ENCODE data around the gene ZNF274.

Gene ZNF274

DNA sequence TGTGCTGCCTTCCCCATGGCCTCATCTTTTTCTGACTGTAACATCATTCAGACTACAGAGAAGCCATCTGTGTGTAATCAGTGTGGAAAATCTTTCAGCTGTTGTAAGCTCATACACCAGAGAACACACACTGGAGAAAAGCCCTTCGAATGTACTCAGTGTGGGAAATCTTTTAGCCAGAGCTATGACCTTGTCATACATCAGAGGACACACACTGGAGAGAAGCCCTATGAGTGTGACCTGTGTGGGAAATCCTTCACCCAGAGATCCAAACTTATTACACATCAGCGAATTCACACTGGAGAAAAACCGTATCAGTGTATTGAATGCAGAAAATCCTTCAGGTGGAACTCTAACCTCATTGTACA, 78.7 kb downstream of the ZNF274 start:
- H3K9ac ChIP-seq: no peak overlapping the region
- H3K27me3 ChIP-seq (ENCODE audit: control insufficient read depth, insufficient read depth, low read length): no peaks in the 10 kb centered on the region
- peaks cover 51% of the 10 kb centered on the region for H3K36me3 ChIP-seq (ENCODE audit: control insufficient read depth, insufficient read depth, low read length)
- no peaks in the 10 kb centered on the region for H3K4me1 ChIP-seq
- H3K9me3 ChIP-seq (ENCODE audit: control insufficient read depth, low read length): peaks cover 32% of the 10 kb centered on the region
- H2AFZ ChIP-seq: no peak overlapping the region
- H3K79me2 ChIP-seq: no peaks in the 10 kb centered on the region
- no peak overlapping the region for H3K27ac ChIP-seq
- H3K4me2 ChIP-seq (ENCODE audit: low read length): no peak overlapping the region
- no peak overlapping the region for H3K4me3 ChIP-seq (ENCODE audit: low read depth, low read length)
- TF ChIP-seq, protein P1, sequence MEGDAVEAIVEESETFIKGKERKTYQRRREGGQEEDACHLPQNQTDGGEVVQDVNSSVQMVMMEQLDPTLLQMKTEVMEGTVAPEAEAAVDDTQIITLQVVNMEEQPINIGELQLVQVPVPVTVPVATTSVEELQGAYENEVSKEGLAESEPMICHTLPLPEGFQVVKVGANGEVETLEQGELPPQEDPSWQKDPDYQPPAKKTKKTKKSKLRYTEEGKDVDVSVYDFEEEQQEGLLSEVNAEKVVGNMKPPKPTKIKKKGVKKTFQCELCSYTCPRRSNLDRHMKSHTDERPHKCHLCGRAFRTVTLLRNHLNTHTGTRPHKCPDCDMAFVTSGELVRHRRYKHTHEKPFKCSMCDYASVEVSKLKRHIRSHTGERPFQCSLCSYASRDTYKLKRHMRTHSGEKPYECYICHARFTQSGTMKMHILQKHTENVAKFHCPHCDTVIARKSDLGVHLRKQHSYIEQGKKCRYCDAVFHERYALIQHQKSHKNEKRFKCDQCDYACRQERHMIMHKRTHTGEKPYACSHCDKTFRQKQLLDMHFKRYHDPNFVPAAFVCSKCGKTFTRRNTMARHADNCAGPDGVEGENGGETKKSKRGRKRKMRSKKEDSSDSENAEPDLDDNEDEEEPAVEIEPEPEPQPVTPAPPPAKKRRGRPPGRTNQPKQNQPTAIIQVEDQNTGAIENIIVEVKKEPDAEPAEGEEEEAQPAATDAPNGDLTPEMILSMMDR (IDR thresholded peaks at IDR 0.05): no peak

DNA sequence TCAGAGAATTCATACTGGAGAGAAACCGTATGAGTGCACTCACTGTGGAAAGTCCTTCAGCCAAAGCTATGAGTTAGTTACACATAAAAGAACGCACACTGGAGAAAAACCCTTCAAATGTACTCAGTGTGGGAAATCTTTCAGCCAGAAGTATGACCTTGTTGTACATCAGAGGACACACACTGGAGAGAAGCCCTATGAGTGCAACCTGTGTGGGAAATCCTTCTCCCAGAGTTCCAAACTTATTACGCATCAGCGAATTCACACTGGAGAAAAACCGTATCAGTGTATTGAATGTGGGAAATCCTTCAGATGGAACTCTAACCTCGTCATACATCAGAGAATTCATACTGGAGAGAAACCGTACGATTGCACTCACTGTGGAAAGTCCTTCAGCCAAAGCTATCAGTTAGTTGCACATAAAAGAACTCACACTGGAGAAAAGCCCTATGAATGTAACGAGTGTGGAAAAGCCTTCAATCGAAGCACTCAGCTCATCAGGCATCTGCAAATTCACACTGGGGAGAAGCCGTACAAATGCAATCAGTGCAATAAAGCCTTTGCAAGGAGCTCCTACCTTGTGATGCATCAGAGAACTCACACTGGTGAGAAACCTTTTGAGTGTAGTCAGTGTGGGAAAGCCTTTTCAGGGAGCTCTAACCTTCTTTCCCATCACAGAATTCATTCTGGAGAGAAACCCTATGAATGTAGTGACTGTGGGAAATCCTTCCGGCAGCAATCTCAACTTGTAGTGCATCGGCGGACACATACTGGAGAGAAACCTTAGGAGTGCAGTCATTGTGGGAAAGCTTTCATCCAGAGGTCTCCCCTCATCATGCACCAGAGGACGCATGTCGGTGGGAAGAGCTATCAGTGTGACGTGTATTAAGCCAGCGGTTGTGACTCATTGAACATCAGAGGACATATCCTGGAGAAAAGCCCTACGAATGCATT, 79.4 kb downstream of the ZNF274 start:
- no peaks in the 10 kb centered on the region for H3K4me1 ChIP-seq
- no peaks in the 10 kb centered on the region for H3K79me2 ChIP-seq
- H2AFZ ChIP-seq: no peak overlapping the region
- peaks cover 51% of the 10 kb centered on the region for H3K36me3 ChIP-seq (ENCODE audit: control insufficient read depth, insufficient read depth, low read length)
- no peaks in the 10 kb centered on the region for H3K27me3 ChIP-seq (ENCODE audit: control insufficient read depth, insufficient read depth, low read length)
- no peak overlapping the region for H3K27ac ChIP-seq
- no peak overlapping the region for H3K4me3 ChIP-seq (ENCODE audit: low read depth, low read length)
- no peak overlapping the region for H3K9ac ChIP-seq
- TF ChIP-seq, protein P1 (IDR thresholded peaks at IDR 0.05): no peak
- peaks cover 32% of the 10 kb centered on the region for H3K9me3 ChIP-seq (ENCODE audit: control insufficient read depth, low read length)
- H3K4me2 ChIP-seq (ENCODE audit: low read length): no peak overlapping the region

DNA sequence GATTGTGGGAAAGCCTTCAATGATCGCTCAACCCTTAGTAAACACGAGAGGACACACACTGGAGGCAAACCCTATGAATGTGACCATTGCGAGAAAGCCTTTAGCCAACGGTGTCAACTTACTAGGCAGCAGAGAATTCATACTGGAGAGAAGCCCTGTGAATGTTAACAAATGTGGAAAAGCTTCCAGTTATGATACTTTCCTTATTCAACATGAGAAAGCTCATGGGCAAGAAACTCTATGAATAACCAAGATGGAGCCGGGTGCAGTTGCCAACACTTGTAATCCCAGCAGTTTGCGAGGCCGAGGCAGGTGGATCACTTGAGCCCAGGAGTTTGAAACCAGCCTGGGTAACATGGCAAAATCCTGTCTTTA, 80.0 kb downstream of the ZNF274 start:
- Histone ChIP-seq H3K4me3 (ENCODE audit: low read depth, low read length) (no peak overlapping the region), H3K27me3 (ENCODE audit: control insufficient read depth, insufficient read depth, low read length) (no peaks in the 10 kb centered on the region), H3K9ac (no peak overlapping the region), H3K4me2 (ENCODE audit: low read length) (no peak overlapping the region), H3K27ac (no peak overlapping the region), H3K36me3 (ENCODE audit: control insufficient read depth, insufficient read depth, low read length) (peaks cover 44% of the 10 kb centered on the region), H3K79me2 (no peaks in the 10 kb centered on the region), H3K4me1 (no peaks in the 10 kb centered on the region), H2AFZ (no peak overlapping the region), H3K9me3 (ENCODE audit: control insufficient read depth, low read length) (peaks cover 32% of the 10 kb centered on the region)
- TF ChIP-seq, protein P1 (IDR thresholded peaks at IDR 0.05): no peak
